ENCODE data around the gene DSCAM.

DSCAM gene

DNA sequence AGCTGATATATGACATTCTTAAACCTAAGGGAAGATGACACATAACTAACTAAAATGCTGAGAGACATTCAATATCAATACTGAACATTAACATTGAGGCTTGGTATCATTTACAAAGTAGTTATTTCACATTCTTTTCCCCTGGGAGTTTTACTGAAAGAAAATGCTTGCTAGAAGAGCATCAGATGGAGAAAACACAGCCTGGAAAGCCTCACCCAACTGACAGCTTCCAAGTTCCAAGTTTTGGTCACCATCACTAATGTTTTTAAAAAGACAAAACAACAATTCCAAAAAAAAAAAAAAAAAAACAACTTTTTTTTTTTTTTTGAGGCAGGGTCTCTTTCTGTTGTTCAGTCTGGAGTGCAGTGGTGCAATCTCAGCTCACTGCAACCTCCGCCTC lies 80.6 kb downstream of the DSCAM start:
- DNase-seq (ENCODE audit: low spot score) = no peak

DNA sequence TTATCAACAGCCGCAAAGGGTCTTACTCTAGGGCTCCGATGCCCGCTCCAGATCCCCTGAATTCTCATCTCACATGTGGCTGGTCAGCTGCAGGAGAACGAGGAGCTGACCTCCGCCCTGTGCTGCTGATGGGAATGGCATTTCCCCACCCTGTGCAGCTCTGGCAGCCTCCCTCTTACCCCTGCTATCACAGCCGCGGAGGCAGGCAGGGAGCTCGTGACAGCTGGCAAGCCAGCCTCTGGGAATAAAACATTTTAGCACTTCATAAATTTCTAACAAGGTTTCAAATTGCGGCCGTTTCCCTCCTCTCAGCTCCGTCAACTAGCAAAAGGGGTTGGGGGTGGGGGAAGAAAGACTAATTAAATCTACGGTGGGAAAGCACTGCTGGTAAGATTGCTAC lies 81.1 kb downstream of the DSCAM start:
- DNase-seq (ENCODE audit: low spot score) = no peak

DNA sequence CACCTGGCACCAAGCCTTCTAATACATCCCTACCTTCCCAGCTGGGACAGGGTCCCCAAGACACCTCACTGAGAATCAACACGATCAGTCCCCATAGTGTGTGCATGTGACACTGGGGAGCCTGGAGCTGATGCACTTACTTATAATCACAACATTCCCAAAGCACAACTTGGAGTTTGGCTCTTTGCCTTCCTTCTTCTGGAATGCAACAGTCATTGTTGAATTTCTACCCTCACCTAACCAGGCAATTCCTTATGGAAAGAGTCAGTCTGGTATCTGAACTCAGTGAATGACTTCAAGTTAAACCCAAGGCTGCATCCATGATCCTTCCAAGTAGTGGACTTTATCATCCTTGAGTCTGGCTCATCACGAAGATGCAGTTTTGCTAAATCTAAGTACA lies 86.1 kb downstream of the DSCAM start:
- no peak for DNase-seq (ENCODE audit: low spot score)

DNA sequence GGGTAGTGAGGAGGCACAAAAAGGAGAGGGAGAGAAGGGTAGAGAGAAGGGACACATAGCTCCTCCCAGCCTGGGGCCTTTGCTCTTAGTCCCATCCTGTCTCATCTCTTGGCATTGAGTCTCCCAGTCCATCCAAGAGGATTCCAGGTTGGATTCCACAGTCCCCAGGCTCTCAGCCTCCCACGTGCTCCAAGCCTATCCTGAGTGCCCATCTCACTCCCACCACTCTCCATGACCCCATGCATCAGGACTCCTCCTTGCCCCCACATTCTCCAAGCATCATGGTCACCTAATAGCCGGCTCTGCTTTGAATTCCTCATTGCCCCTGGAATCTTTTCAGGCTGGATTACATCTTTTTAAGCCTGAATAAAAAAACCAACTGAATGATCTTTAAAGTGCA lies 87.9 kb downstream of the DSCAM start:
- DNase-seq (ENCODE audit: low spot score) = no peak

DNA sequence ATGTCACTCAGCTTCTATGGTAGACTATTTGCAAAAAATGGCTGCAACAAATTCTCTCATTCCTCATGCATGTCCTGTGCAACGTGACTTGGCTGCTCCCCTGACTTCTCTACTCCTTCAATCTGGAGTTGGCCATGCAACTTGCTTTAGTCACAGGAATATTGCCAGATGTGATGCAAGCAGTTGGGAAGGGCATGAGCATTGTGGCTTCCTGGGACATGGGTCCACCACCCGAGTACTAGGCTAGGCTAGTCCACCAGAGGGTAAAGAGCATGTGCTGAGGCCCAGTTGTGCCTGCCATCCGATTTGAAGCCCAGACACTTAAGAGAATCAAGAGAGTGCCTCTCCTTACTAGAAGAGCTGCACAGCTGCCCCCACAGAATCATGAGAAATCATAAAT lies 89.6 kb downstream of the DSCAM start:
- DNase-seq (ENCODE audit: low spot score) = no peak

DNA sequence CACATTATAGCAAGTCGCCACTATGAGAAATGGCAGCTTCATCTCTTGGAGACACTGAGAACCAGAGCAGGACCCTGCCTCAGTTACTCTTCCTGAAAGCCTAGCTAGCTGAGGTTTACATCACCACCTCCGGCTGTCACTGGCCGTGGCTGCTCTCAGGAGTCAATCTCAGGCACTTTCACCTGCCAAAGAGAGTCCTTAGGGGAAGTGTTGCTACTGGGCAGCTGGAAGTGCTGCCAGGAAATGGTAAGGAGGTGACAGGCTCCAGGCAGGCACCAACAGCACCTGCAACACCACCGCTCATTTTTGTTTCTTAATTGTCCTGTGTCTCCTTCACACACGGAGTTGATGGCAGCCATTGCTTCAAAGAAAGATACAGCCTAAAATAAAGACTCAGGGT lies 92.5 kb downstream of the DSCAM start:
- DNase-seq (ENCODE audit: low spot score) = no peak

DNA sequence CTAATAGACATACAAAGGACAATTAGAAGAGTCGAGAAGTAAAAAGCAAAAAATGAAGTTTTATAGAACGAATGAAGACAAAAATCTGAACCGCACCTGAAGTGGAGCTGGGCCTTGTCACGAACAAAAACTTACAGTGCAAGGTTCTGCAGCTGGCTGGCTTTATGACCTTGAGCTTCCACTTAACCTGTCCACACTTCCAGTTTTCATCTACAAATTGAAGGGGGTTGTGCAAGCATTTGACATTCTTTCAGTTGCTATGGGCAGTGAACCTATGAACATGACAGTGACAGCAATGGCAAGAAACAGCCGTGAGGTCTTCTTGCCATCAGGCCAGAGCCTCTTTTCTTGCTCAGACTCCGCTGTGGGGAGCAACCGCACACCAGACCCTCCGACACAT lies 93.2 kb downstream of the DSCAM start:
- no peak for DNase-seq (ENCODE audit: low spot score)

DNA sequence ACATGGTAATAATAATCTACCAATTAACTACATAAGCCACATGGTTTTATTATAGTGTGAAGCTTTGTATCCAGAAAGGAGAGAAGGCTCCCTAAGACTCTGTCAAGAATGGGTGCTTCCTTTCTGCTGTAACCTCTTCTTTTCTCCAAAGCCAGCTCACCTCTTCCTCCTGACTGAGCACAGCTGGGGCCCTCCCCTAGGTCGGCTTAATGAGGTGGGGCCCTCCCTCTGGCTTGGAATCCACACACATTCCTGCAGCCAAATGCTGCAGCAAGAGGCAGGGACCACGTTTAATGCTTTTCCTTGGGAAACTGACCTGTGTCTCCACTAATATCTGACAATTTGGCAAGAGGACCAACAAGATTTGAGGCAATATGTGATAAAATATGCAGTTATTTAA lies 94.8 kb downstream of the DSCAM start:
- DNase-seq (ENCODE audit: low spot score) = no peak

DNA sequence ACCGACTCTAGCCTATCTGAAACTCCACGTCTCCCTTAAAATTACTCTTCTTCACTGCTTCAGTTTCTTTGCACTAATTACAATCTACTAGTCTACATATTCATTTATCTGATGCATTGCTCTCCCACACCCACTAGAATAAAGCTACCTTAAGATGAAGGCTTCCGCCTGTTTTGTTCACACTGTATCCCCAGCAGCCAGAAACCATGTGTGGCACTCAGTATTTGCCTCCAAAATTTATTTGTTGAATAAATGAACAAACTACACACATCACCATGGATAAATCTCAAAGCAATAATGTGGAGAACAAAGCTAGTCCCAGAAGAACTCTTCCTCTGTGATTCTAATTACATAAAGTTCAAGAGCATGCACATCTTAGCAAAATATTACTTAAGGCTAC lies 95.7 kb downstream of the DSCAM start:
- no peak for DNase-seq (ENCODE audit: low spot score)

DNA sequence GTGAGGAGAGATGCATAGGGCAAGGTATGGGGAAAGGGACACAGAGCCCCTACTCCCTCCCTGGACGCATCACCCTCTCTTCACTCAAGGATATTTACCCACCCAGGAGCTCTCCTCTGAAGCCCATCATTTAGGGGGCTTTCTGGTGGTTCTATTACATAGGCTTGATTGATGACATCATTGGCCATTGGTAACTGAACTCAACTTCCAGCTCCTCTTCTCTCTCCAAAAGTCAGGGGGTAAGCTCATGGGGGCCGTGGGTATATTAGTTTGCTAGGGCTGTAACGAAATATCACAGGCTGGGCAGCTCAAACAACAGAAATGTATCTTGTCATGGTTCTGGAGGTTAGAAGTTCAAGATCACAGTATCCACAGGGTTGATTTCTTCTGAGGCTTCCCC lies 110.8 kb downstream of the DSCAM start:
- no peak for DNase-seq (ENCODE audit: low spot score)

DNA sequence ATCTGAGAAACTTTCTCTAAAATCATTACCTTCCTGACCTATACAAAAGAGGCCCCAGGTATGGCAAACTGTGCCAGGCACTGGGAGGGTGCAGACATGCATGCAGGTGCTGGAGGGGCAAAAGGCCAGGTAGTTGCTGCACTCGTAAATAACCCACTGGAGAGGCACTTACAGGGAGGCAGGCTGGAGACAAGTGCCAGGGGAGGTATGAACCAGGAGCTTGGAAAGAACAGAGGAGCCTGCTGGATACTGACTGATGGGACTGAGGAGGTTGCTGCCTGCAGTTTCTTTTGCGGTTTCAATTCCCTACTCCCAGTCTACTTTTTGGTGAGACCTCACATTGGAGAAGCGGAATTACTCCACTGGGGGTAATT lies 113.9 kb downstream of the DSCAM start:
- DNase-seq (ENCODE audit: low spot score) = no peak

DNA sequence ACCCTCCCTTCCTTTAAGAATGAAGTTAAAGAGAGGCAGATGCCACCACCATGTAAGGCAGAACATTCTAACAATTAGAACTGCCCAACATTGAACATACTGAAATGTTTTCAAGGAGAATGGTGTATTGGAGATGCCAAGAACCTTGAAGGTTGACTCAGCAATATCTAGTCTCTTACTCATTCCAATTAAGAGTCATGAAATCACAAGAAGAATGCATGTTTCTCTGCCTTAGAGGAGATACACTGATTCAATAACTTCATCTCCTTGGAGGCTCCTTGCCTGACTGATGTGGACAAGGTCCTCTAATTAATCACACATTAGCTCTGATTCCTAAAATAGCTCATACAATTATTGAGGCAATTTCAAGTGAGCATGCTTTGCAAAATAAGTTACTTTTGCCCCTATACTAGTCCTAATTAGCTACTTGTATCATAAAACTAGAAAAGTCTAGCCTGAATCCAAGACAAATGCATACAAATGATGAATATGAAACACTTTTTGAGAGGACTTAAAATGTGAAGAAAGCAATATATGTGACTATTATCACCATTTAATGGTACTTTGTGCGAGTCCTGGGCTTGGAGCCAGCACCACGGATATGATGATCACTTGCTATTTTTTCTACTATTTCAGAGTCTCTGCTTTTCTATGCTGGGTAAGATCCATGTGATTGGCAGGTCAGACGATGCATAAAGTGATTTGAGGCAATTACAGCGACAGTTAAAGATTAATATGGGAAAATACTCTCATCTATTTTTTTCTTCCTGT lies 114.5 kb downstream of the DSCAM start:
- DNase-seq (ENCODE audit: low spot score) = no peak

DNA sequence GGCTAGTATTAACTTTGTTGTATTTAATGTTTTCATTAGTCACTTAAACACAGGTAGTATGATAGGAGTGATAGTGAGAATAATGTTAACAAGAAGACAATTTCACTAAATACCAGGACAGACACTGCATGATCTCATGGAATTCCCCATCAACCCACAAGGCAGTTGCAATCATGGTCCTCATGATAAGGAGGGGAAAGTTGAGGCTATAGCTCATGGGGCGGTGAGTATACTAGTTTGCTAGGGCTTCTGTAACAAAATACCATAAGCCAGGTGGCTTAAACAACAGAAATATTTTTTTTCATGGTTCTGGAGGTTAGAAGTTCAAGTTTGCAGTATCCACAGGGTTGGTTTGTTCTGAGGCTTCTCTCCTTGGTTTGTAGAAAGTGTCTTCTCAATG lies 115.8 kb downstream of the DSCAM start:
- DNase-seq (ENCODE audit: low spot score) = no peak

DNA sequence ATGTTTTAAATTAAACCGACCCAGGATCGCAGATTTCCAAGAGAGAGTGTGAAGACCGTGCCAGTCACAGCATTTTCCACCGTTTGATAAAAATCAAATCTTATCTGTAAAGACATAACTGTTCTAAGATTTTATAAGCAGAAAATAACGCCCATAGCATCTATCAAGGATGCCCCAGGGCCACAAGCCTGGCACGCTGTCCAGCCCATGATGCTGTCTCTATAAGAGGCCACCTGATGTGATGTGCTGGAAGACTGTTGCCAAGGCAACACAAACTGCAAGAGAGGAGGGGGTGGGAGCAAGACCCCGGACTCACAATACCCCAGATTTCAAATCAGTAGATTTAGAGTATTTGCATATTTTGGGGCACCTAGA lies 116.5 kb downstream of the DSCAM start:
- no peak for DNase-seq (ENCODE audit: low spot score)

DNA sequence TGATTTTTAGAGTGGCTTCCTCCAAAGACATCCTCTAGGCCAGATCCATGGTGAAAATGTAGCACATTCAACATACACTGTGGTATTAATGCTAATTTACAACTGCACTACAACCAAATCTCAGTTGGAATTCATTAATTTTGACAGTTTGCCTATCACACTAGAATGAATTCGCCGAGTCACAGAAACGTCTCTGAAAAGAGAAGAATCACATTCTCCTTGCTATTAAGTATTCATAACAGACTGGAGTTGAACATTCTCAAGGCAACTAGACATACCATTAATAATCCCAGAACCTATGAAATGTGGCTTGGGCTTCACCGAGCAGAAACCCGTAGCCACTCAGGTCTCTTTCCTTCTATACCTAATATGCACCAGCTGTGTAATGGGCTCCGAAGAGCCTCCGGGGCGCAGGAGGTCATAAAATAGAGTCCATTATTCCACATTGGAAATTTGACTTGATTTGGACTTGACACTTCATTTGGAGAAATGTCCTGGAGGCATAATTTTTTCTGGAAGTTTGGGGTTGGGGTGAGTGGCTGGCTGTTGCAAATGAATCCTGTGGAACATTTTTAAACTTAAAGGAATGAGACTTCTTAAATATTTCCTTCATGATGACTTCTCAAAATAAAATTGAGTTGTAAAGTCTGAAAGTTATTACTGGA lies 117.1 kb downstream of the DSCAM start:
- no peak for DNase-seq (ENCODE audit: low spot score)

DNA sequence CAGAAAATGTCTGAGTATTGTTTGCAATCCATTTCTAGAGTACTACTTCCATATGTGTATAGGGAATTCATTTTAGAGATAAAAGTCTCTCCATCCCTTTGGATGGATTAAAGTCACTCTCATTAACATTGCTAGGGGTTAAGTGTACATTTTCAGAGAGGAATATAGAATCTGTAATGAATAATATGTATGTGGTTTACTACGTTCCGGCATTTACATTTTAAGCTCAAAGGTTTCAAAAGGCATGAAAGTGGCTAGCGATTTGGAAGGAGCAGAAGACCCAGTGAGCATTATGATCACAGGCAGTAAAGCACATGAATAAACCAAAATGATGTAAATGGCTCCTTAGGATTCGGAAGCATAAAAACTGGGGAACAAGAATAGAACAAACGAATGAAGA lies 123.0 kb downstream of the DSCAM start:
- no peak for DNase-seq (ENCODE audit: low spot score)

DNA sequence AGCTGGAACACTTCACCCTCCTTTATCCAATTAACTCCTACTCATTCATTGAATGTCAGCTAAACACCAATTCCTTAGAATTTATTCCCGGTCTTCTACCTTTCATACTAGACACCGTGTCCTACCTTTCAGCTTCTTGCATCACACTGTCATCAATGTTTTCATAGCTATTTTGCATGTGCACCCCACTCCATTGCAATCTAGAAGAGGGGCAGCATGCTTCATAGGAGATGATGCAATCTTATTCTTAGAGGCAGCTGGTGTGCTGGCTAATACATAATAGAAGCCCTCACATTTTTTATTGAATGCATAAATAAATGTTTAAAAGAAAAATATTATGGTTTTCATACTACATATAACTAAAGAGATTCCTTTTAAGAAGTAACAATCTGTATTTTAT lies 123.6 kb downstream of the DSCAM start:
- DNase-seq (ENCODE audit: low spot score) = no peak

DNA sequence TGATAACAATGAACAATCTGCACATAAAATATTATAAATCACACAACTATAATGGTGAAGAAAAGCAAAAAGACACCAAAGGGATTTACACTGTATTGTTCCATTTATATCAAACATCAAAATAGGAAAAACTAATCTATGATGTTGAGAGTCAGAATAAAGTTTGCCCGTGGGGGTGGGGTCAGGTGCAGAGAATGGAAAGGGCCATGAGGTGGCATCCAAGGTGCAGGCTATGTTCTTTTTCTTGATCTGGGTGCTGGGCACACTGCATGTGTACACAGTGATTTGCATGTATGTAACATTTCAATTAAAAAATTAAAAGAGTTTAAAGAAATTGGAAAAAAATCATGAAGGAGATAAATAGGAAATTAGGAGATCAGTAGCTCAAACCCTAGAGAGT lies 127.3 kb downstream of the DSCAM start:
- no peak for DNase-seq (ENCODE audit: low spot score)

DNA sequence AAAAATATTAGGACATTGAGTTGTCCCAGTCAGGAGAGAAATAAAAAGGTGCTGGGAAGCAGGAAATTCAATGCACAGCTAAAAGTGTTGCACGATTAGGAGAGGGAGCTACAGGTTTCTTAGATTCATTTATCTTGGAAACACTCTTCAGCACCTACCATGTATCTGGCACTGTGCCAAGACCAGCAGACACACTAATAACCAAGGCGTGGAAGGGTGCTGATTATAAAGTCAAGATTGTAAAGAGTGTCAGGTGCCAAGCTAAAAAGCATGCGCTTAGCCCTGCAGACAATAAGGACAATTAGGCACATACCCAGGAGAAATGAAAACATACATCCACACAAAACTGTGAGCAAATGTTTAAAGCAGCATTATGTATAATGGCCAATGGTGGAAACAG lies 129.9 kb downstream of the DSCAM start:
- no peak for DNase-seq (ENCODE audit: low spot score)

DNA sequence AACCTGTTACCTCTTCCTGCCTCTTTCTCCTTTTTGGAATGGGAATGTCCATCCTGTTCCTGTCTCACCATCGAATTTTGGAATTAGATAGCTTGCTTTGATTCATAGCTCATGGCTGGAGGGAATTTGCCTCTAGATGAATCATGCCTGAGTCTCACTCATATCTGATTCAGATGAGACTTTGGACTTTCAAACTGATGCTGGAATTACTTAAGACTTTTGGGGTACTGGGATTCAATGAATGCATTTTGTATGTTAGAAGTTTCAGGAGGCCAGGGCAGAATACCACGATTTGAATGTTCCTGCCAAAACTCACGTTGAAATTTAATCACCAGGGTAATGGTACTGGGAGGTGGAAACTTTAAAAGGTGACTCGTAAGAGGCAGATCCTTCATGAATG lies 132.4 kb downstream of the DSCAM start:
- DNase-seq (ENCODE audit: low spot score) = no peak

DNA sequence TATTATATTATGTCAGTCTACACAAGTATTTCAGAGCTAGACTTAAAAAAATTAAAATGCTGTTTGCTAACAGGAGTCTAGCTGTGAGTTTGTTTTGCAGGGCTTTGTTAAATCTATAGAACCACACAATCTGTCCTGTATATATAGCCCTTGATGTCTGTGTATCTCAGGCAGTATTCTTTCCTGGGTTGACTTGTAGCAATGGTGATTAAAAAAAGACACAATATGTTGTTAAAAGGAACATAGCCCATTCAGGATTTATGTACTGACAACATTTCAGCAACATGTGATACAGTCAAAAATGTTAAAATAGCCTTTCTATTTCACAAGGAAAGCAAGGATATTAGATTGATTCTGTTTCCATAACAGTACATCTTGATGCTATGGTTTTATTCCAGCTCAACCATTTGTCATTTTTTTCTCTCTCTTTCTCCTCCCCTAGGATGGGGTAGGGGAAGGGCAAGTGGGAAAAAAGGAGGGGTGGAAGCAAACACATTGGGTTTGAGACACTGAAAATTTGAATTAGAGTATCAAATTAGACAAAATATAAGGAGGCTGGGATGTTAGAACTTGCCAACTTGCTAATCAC lies 139.2 kb downstream of the DSCAM start:
- no peak for DNase-seq (ENCODE audit: low spot score)

DNA sequence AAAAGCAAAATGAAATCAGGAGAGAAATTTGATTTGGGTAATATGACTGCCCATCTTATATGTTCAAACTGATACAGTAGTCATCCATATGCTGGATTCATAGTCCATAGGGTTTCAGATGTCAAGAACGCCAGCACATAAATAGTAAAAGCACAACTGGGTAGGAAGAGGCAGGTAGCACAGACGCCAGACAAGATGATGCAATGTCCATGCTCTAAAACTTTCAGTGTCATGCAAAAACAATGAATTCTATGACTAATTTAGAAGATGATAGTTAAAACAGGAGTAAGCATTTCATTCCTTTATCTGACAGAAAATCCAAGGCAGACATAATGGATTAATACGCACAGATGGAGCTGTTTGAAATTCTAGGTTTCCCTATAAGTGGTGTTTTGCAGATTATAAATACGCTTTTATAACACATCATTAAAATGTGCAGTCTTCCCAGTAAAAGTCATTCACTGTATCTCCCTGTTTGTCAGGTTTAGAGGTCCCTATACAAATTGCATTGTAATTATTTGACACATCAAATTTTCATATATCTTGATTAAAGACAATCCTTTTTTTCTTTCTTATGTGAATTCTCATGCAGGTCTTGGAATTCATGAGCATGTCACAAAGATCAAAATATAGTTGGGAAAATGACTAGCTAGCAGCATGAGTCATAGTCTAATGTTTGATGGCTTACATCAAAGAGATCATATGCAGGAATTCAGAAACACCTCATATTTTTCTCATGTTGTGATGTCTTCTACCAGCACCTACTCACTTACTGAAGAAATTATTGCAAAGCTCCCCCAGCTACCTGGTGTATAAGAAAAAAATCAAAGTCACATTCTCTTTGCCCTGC lies 139.9 kb downstream of the DSCAM start:
- DNase-seq (ENCODE audit: low spot score) = no peak

DNA sequence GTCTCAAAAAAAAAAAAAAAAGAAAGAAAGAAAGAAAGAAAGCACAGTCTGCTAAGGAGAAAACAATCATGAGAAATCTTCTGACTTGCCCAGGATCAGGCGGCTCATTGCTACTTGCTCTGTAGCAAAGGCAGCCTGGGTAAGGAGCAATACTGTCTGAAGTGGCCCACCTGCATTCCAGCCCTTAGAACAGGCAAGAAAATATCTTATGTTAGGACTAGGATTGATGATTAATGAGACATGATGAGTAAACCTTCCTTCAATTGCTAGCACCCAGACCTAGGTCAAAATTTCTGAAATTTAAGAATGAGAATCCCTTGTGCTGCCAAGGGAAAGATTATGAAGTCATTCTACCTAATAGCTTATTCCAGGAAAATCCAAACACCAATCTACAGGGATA lies 140.8 kb downstream of the DSCAM start:
- DNase-seq (ENCODE audit: low spot score) = no peak
